ENCODE measurements around the gene ARAF. TPM values are rescaled to one million over a fixed set of nuclear protein-coding genes. Genes with fewer than 3 reads are reported as not detected.
A peak's percentile ranks its signal among the peaks of the same experiment; 100 is the strongest.

The ARAF gene
- total and polyA plus RNA-seq, 8 donors = 32.9 to 78.7 (median 43.1) TPM

- Histone ChIP-seq H3K9me3 (no peaks in the 10 kb centered on the region), H3K4me3 (peak overlapping the region in 2 of 4 donors; percentile 53 to 60), H3K4me1 (peaks cover 0 to 3% (median 0%) of the 10 kb centered on the region in 3 donors), H3K36me3 (no peaks in the 10 kb centered on the region), H3K27ac (peak overlapping the region in 3 of 4 donors; percentile 89 to 96 (median 94)), H3K27me3 (peaks cover 0 to 3% (median 0%) of the 10 kb centered on the region in 4 donors)
- ATAC-seq (no peak), DNase-seq (no peak), FAIRE-seq (peak; percentile 67)
- TF ChIP-seq CTCF (IDR thresholded peaks at IDR 0.05) = no peak
- WGBS, 2 donors = 4 to 24% methylated on average over 15 of the region's 15 CpGs
- intact Hi-C loops (cut with DNase I) = no loop called here
Measured at GRCh38 chrX:47560179-47560933, 649 bp upstream of the ARAF start.

- Histone ChIP-seq H3K9me3 (no peaks in the 10 kb centered on the region), H3K4me1 (peaks cover 0 to 3% (median 0%) of the 10 kb centered on the region in 3 donors), H3K27ac (peak overlapping the region in 3 of 4 donors; percentile 89 to 96 (median 94)), H3K27me3 (peaks cover 0 to 3% (median 0%) of the 10 kb centered on the region in 4 donors), H3K36me3 (peaks cover 0 to 8% (median 0%) of the 10 kb centered on the region in 3 donors), H3K4me3 (peak overlapping the region; percentile 37 to 60 (median 55))
- FAIRE-seq = no peak
- 1 to 43% methylated on average over 9 of the region's 9 CpGs for WGBS, 2 donors
- no peak for ATAC-seq
- intact Hi-C loops (cut with DNase I) = no loop called here
- no peak for TF ChIP-seq CTCF (IDR thresholded peaks at IDR 0.05)
- DNase-seq = no peak
Measured at GRCh38 chrX:47561659-47562151, 700 bp downstream of the ARAF start.

- no peak for ATAC-seq
- FAIRE-seq = no peak
- TF ChIP-seq CTCF (IDR thresholded peaks at IDR 0.05) = peak in 1 of 4 donors; percentile 9
- Histone ChIP-seq H3K4me1 (peaks cover 0 to 3% (median 0%) of the 10 kb centered on the region in 3 donors), H3K4me3 (no peak overlapping the region), H3K9me3 (no peaks in the 10 kb centered on the region), H3K27ac (no peak overlapping the region), H3K27me3 (peaks cover 0 to 3% (median 0%) of the 10 kb centered on the region in 4 donors), H3K36me3 (peaks cover 0 to 9% (median 0%) of the 10 kb centered on the region in 3 donors)
- 67 to 68% methylated on average over 13 of the region's 13 CpGs for WGBS, 2 donors
- intact Hi-C loops (cut with DNase I) = no loop called here
- DNase-seq = no peak
Measured at GRCh38 chrX:47562615-47563243, 1.7 kb downstream of the ARAF start.

- no peak for FAIRE-seq
Measured at GRCh38 chrX:47563801-47564315, 2.9 kb downstream of the ARAF start.

More at GRCh38 chrX:47563801-47564315, 2.9 kb downstream of the ARAF start:
- no peak overlapping the region for H3K27ac ChIP-seq
- DNase-seq (no peak), ATAC-seq (no peak)
- intact Hi-C loops (cut with DNase I) = no loop called here
- H3K9me3 ChIP-seq = no peaks in the 10 kb centered on the region
- H3K4me1 ChIP-seq = peaks cover 0 to 3% (median 0%) of the 10 kb centered on the region in 3 donors
- peaks cover 0 to 9% (median 0%) of the 10 kb centered on the region in 3 donors for H3K36me3 ChIP-seq
- no peak overlapping the region for H3K4me3 ChIP-seq
- no peak for TF ChIP-seq CTCF (IDR thresholded peaks at IDR 0.05)
- WGBS, 2 donors = 78 to 87% methylated on average over 8 of the region's 8 CpGs
- no peaks in the 10 kb centered on the region for H3K27me3 ChIP-seq
